Esophagus (tissue), 2 donors: ENCODE data around the gene FAM184B. TPM values are rescaled to one million over a fixed set of nuclear protein-coding genes. Genes with fewer than 3 reads are reported as not detected.

Experiments used
- H3K27ac ChIP-seq, 2 donors: one replicate each; pipeline ENCODE4 v1.5.1; 2013; ENCODE audit warnings: low read depth in 2 of 2, mild to moderate bottlenecking in 2 of 2, inconsistent platforms in 1 of 2, low read length in 1 of 2, moderate library complexity in 1 of 2
- H3K27me3 ChIP-seq, 2 donors: one replicate each; pipeline ENCODE4 v1.6.1; 2013; ENCODE audit warnings: low read length in 2 of 2, control low read depth in 1 of 2, mild to moderate bottlenecking in 1 of 2; ENCODE audit not compliant: insufficient read depth in 2 of 2, control insufficient read depth in 1 of 2
- H3K36me3 ChIP-seq, 2 donors: one replicate each; pipeline ENCODE4 v1.6.1; 2013; ENCODE audit warnings: low read length in 1 of 2; ENCODE audit not compliant: control insufficient read depth in 2 of 2, insufficient read depth in 2 of 2
- H3K4me1 ChIP-seq, 2 donors: one replicate each; pipeline ENCODE4 v1.6.1; 2013; ENCODE audit warnings: low read length in 1 of 2; ENCODE audit not compliant: control insufficient read depth in 2 of 2, insufficient read depth in 2 of 2
- H3K4me3 ChIP-seq, 2 donors: one replicate each; pipeline ENCODE4 v1.5.1; 2013; ENCODE audit warnings: low read length in 2 of 2, mild to moderate bottlenecking in 2 of 2, low read depth in 1 of 2, moderate library complexity in 1 of 2
- H3K9me3 ChIP-seq, 2 donors: one replicate each; pipeline ENCODE4 v1.6.1; 2013; ENCODE audit warnings: mild to moderate bottlenecking in 2 of 2, low read depth in 1 of 2, low read length in 1 of 2, moderate library complexity in 1 of 2; ENCODE audit not compliant: control insufficient read depth in 2 of 2, insufficient read depth in 1 of 2
- WGBS, 2 donors: extraction: QIAGEN DNeasy Blood & Tissue Kit; methylation state at CpG; one replicate each; pipeline ENCODE4 v1.1.7; 2013; 5-methylcytosine and 5-hydroxymethylcytosine counted together
- polyA plus RNA-seq, 2 donors: library from polyadenylated mRNA; stranded (reverse); fragments of 200-250 nt; gene quantifications; one replicate each; pipeline ENCODE4 v1.2.3, GENCODE V29; 2013
- donor health status: healthy with polysubstance abuse.
- donor health status: Bipolar disorder and iron deficiency.

Gene FAM184B
- polyA plus RNA-seq, 2 donors: 0.07 to 0.14 TPM

DNA sequence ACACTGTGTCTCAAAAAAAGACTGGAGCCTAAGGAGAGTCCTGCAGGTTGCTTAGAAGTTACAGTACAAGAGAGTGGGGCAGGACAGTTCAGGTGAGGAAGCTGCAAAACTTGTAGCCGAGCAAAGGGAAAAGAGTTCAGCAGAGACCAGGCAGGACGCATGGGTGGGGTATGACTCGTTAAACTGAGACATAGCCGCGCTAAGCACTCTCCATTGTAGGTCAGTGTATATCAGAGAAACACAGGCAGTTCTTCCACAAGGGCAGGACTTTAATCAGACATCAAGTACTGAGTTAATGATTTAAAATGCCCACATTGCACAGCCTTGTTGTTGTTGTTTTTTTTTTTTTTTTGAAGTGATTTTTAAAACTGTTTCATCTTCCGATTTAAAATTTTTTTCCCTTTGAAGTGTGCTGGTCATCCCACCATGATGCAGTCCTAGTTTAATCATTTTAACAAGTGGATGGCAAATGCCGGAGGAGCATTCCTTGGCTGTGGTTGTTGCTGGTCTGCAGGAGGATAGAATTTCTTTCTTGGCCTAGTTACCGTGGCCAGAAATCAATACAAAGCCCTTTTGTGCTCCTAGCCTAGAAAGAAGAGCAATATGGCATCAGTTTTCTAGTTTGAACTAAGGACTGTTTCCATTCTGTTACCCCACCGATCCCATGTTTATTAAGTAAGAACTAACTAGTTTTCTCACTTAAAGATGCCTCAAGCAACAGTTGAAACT, 194.2 kb downstream of the FAM184B start:
- peaks cover 10 to 25% of the 10 kb centered on the region in 2 donors for H3K36me3 ChIP-seq

GRCh38 chr4:17584521-17585213, 196.8 kb downstream of the FAM184B start:
- Histone ChIP-seq H3K27ac (no peak overlapping the region), H3K9me3 (no peaks in the 10 kb centered on the region), H3K4me3 (no peak overlapping the region), H3K4me1 (no peaks in the 10 kb centered on the region), H3K36me3 (peaks cover 10 to 25% of the 10 kb centered on the region in 2 donors), H3K27me3 (no peaks in the 10 kb centered on the region)
- 85 to 89% methylated on average over 10 of the region's 10 CpGs for WGBS, 2 donors

More for the DNA sequence above, 194.2 kb downstream of the FAM184B start:
- Histone ChIP-seq H3K27me3 (no peaks in the 10 kb centered on the region), H3K4me3 (no peak overlapping the region), H3K9me3 (no peaks in the 10 kb centered on the region), H3K27ac (no peak overlapping the region), H3K4me1 (no peaks in the 10 kb centered on the region)
- 88 to 94% methylated on average over 9 of the region's 9 CpGs for WGBS, 2 donors

DNA sequence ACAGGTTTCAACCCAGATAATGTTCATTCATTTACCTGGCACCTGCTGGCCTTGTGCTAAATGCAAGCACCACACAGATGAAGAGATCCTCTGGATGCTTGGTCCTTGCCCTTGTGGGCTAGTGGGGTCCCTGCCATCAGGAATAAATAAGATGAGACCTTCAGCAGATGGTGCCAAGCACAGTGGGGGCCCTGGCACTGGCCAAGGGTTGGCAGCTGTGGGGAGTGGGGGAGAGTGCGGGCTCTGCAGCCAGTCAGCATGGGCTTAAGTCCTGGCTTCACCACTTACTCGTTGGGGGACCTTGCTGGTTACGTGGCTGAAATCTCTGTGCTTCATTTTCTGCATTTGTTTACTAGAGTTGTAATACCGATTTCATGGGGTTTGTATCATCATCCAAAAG, 197.5 kb downstream of the FAM184B start:
- Histone ChIP-seq H3K4me3 (no peak overlapping the region), H3K4me1 (no peaks in the 10 kb centered on the region), H3K36me3 (peaks cover 7 to 25% of the 10 kb centered on the region in 2 donors), H3K27ac (no peak overlapping the region), H3K27me3 (no peaks in the 10 kb centered on the region), H3K9me3 (no peaks in the 10 kb centered on the region)
- 92 to 93% methylated on average over 4 of the region's 4 CpGs for WGBS, 2 donors

DNA sequence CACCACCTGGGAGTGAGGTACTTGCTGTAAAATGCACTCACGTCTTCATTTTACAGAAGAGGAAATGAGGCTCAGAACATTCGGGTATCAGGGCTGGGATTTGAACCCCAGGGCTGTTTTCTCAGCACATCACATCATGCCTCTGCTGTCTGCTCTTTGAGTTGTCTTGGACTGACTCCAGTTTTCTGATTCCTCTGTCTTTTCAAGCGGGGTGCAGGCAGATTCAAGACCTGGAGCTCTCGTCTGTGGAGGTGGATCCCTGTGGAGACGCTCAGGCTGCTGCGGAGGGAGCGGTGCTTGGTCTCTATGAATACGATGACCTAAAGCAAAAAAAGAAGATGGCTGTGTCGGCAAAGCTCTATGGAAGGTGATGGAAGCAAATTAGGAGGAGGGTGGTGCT, 198.1 kb downstream of the FAM184B start:
- no peak overlapping the region for H3K27ac ChIP-seq
- WGBS, 2 donors: 88 to 89% methylated on average over 9 of the region's 9 CpGs

GRCh38 chr4:17580969-17581368, 200.5 kb downstream of the FAM184B start:
- Histone ChIP-seq H3K36me3 (peaks cover 7 to 18% of the 10 kb centered on the region in 2 donors), H3K27ac (no peak overlapping the region), H3K4me3 (no peak overlapping the region), H3K4me1 (no peaks in the 10 kb centered on the region), H3K27me3 (no peaks in the 10 kb centered on the region), H3K9me3 (no peaks in the 10 kb centered on the region)
- 75 to 76% methylated on average over 7 of the region's 7 CpGs for WGBS, 2 donors

More for the DNA sequence above, 198.1 kb downstream of the FAM184B start:
- no peaks in the 10 kb centered on the region for H3K27me3 ChIP-seq
- H3K4me3 ChIP-seq: no peak overlapping the region
- H3K9me3 ChIP-seq: no peaks in the 10 kb centered on the region
- H3K36me3 ChIP-seq: peaks cover 7 to 24% of the 10 kb centered on the region in 2 donors
- H3K4me1 ChIP-seq: no peaks in the 10 kb centered on the region

Other genes with a start within 250 kb of the FAM184B start
- 10 to 100 TPM in 1 of 2 donors, 1 to 10 TPM in 1; 8.2 to 29.8 TPM for gene LAP3, start 204.4 kb downstream of the FAM184B start, polyA plus RNA-seq
- gene MED28, start 167.0 kb downstream of the FAM184B start, polyA plus RNA-seq: 1 to 10 TPM; 5.0 to 9.8 TPM
- 1 to 10 TPM; 6.5 to 7.3 TPM for gene DCAF16, start 29.1 kb upstream of the FAM184B start, polyA plus RNA-seq
- gene NCAPG, start 29.4 kb upstream of the FAM184B start, polyA plus RNA-seq: 1 to 10 TPM; 5.6 to 7.0 TPM
- 1 to 10 TPM; 1.8 to 2.1 TPM for gene LCORL, start 240.1 kb upstream of the FAM184B start, polyA plus RNA-seq